SK-N-SH (cell line): ENCODE measurements around the gene CELF2. TPM values are rescaled to one million over a fixed set of nuclear protein-coding genes. Genes with fewer than 3 reads are reported as not detected.

Source experiments
- CTCF ChIA-PET: fragments of 300-600, 350-600 bp; formaldehyde crosslinking; extraction: SDS; loops from one replicate; lab custom pipeline; 2021; lab: Yijun Ruan, JAX
- POLR2A ChIA-PET: fragments of 350-600 bp; sonication (Branson Sonifier 250); formaldehyde crosslinking; extraction: SDS; loops from one replicate; lab custom pipeline; 2020; ENCODE audit warnings: antibody characterized with exemption, inconsistent platforms; lab: Yijun Ruan, JAX
- DNase-seq: peaks from one replicate; pipeline ENCODE4 v3.0.0; 2012
- H2AFZ ChIP-seq: fragments of 200-600 bp; sonication (generic); 2 replicates; pipeline ENCODE4 v1.8.1; 2016; ENCODE audit warnings: antibody characterized with exemption, mild to moderate bottlenecking, low read depth
- H3F3A ChIP-seq: fragments of 200-600 bp; sonication (generic); replicated peaks from 2 replicates; pipeline ENCODE3; 2016; ENCODE audit warnings: antibody characterized with exemption, mild to moderate bottlenecking; ENCODE audit not compliant: insufficient read depth
- H3K27ac ChIP-seq, 2 experiments: fragments of 200-500 bp in 1 of 2; fragments of 200-600 bp in 1 of 2; sonication (Bioruptor generic) in 1 of 2; sonication (generic), shearing (Covaris generic) in 1 of 2; 2 replicates each; pipeline versions ENCODE4 v1.5.1 to v1.6.1; 2014 to 2016; ENCODE audit warnings: low read depth in 2 of 2, inconsistent platforms in 1 of 2, low read length in 1 of 2, mild to moderate bottlenecking in 1 of 2, mixed read lengths in 1 of 2
- H3K27me3 ChIP-seq: fragments of 200-600 bp; sonication (generic), shearing (Covaris generic); 2 replicates; pipeline ENCODE4 v1.6.1; 2016; ENCODE audit warnings: mixed run types; ENCODE audit not compliant: insufficient read depth
- H3K36me3 ChIP-seq, 2 experiments: fragments of 200-500 bp in 1 of 2; fragments of 200-600 bp in 1 of 2; sonication (Bioruptor generic) in 1 of 2; sonication (generic) in 1 of 2; replicated peaks in 1 of 2; 2 replicates each; pipeline versions ENCODE3 to v1.5.1; 2014 to 2016; ENCODE audit warnings: low read length in 1 of 2, mild to moderate bottlenecking in 1 of 2; ENCODE audit not compliant: insufficient read depth in 2 of 2, control insufficient read depth in 1 of 2
- H3K4me1 ChIP-seq, 2 experiments: fragments of 200-500 bp in 1 of 2; fragments of 200-600 bp in 1 of 2; sonication (Bioruptor generic) in 1 of 2; sonication (generic), shearing (Covaris generic) in 1 of 2; 2 replicates each; pipeline versions ENCODE4 v1.5.1 to v1.6.1; 2014 to 2016; ENCODE audit warnings: low read depth in 1 of 2, low read length in 1 of 2, mixed run types in 1 of 2; ENCODE audit not compliant: insufficient read depth in 2 of 2, control insufficient read depth in 1 of 2
- H3K4me2 ChIP-seq: fragments of 200-600 bp; sonication (generic), shearing (Covaris generic); 2 replicates; pipeline ENCODE4 v1.6.1; 2017; ENCODE audit warnings: mixed run types
- H3K4me3 ChIP-seq, 2 experiments: fragments of 200-500 bp in 1 of 2; fragments of 200-600 bp in 1 of 2; sonication (Bioruptor generic) in 1 of 2; sonication (generic), shearing (Covaris generic) in 1 of 2; 2 replicates each; pipeline versions ENCODE4 v1.5.1 to v1.8.1; 2014 to 2016; ENCODE audit warnings: low read depth in 2 of 2, inconsistent platforms in 1 of 2, low read length in 1 of 2, mild to moderate bottlenecking in 1 of 2, mixed read lengths in 1 of 2, moderate library complexity in 1 of 2
- H3K79me2 ChIP-seq: fragments of 200-600 bp; sonication (generic); 2 replicates; pipeline ENCODE4 v1.8.1; 2017; ENCODE audit warnings: mild to moderate bottlenecking; ENCODE audit not compliant: insufficient read depth
- H3K9ac ChIP-seq: fragments of 200-600 bp; sonication (generic); 2 replicates; pipeline ENCODE4 v1.6.1; 2017; ENCODE audit warnings: mixed run types
- H3K9me2 ChIP-seq: fragments of 200-600 bp; sonication (generic); 2 replicates; pipeline ENCODE4 v1.6.1; 2017; ENCODE audit warnings: mixed run types
- H3K9me3 ChIP-seq: fragments of 200-600 bp; sonication (generic); 2 replicates; pipeline ENCODE4 v1.6.1; 2017; ENCODE audit warnings: mixed run types, mild to moderate bottlenecking, moderate library complexity
- H4K20me1 ChIP-seq: fragments of 200-600 bp; sonication (generic); 2 replicates; pipeline ENCODE4 v1.6.1; 2017; ENCODE audit warnings: mild to moderate bottlenecking, mixed run types; ENCODE audit not compliant: insufficient read depth
- CHD2 ChIP-seq: fragments of 150-350 bp; IDR thresholded peaks from 2 replicates; pipeline ENCODE4 v1.6.1; 2018; ENCODE audit warnings: low read length; ENCODE audit not compliant: partially characterized antibody
- ELF1 ChIP-seq: IDR thresholded peaks from 2 replicates; pipeline ENCODE4 v1.4.0; 2012
- GABPA ChIP-seq: IDR thresholded peaks from 2 replicates; pipeline ENCODE4 v1.4.0; 2012; ENCODE audit warnings: low read depth, mild to moderate bottlenecking
- MEF2A ChIP-seq: IDR thresholded peaks from 2 replicates; pipeline ENCODE4 v1.4.0; 2012; ENCODE audit warnings: low read depth, borderline replicate concordance
- MXI1 ChIP-seq: IDR thresholded peaks from 2 replicates; pipeline ENCODE4 v1.6.1; 2012; ENCODE audit warnings: mild to moderate bottlenecking, low read depth, low read length, improper control_type of control experiment
- NFIC ChIP-seq: IDR thresholded peaks from 2 replicates; pipeline ENCODE4 v1.4.0; 2012; ENCODE audit warnings: borderline replicate concordance
- NRF1 ChIP-seq: IDR thresholded peaks from 2 replicates; pipeline ENCODE4 v1.6.1; 2012; ENCODE audit warnings: low read depth, mild to moderate bottlenecking, low read length
- PBX3 ChIP-seq: IDR thresholded peaks from 2 replicates; pipeline ENCODE4; 2012
- RAD21 ChIP-seq: IDR thresholded peaks from 2 replicates; pipeline ENCODE4 v1.6.1; 2012; ENCODE audit warnings: mild to moderate bottlenecking, low read length
- REST ChIP-seq: IDR thresholded peaks from 2 replicates; pipeline ENCODE4 v1.6.1; 2012; ENCODE audit warnings: mild to moderate bottlenecking, low read depth, low read length, moderate library complexity
- RFX5 ChIP-seq: IDR thresholded peaks from 2 replicates; pipeline ENCODE4 v1.6.1; 2012; ENCODE audit warnings: mild to moderate bottlenecking, improper control_type of control experiment, low read length
- RXRA ChIP-seq: IDR thresholded peaks from 2 replicates; pipeline ENCODE4 v1.4.0; 2012; ENCODE audit warnings: low read depth, mild to moderate bottlenecking, borderline replicate concordance
- SIN3A ChIP-seq: IDR thresholded peaks from 2 replicates; pipeline ENCODE4 v1.6.1; 2012; ENCODE audit warnings: low read depth, mild to moderate bottlenecking, low read length, moderate library complexity, borderline replicate concordance
- TCF12 ChIP-seq: IDR thresholded peaks from 2 replicates; pipeline ENCODE4 v1.4.0; 2012
- WGBS: methylation state at CpG from one replicate; pipeline ENCODE4 v1.1.6; 2017; ENCODE audit warnings: low lambda C conversion rate; 5-methylcytosine and 5-hydroxymethylcytosine counted together
- polyA plus RNA-seq, 3 experiments: library from polyadenylated mRNA; depleted of rRNA; stranded (reverse); fragments of >200 nt; gene quantifications; 2 replicates each; pipeline ENCODE4 v1.2.3, GENCODE V29; 2012
- TF ChIP-seq, protein P1 (sequence below): fragments of 200-600 bp; sonication (generic); IDR thresholded peaks from 2 replicates; pipeline ENCODE4 v1.6.1; 2017; ENCODE audit warnings: antibody characterized with exemption, mild to moderate bottlenecking, moderate library complexity

The CELF2 gene
- polyA plus RNA-seq, 1 of the 3 experiments (the other 2 are of a cell fraction): 0.03 TPM

- Histone ChIP-seq H2AFZ (no peak overlapping the region), H4K20me1 (no peaks in the 10 kb centered on the region), H3K36me3 (no peaks in the 10 kb centered on the region)
- POLR2A ChIA-PET: no interaction called here
- no peak for TF ChIP-seq MEF2A
- TF ChIP-seq, protein P1, sequence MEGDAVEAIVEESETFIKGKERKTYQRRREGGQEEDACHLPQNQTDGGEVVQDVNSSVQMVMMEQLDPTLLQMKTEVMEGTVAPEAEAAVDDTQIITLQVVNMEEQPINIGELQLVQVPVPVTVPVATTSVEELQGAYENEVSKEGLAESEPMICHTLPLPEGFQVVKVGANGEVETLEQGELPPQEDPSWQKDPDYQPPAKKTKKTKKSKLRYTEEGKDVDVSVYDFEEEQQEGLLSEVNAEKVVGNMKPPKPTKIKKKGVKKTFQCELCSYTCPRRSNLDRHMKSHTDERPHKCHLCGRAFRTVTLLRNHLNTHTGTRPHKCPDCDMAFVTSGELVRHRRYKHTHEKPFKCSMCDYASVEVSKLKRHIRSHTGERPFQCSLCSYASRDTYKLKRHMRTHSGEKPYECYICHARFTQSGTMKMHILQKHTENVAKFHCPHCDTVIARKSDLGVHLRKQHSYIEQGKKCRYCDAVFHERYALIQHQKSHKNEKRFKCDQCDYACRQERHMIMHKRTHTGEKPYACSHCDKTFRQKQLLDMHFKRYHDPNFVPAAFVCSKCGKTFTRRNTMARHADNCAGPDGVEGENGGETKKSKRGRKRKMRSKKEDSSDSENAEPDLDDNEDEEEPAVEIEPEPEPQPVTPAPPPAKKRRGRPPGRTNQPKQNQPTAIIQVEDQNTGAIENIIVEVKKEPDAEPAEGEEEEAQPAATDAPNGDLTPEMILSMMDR: no peak
- TF ChIP-seq, all 33 proteins: peak for 0
- Histone ChIP-seq H3K27me3 (no peaks in the 10 kb centered on the region), H3K9me3 (no peaks in the 10 kb centered on the region), H3K4me1 (no peaks in the 10 kb centered on the region), H3F3A (no peaks in the 10 kb centered on the region), H3K79me2 (no peaks in the 10 kb centered on the region), H3K9me2 (no peaks in the 10 kb centered on the region), H3K27ac (no peak overlapping the region), H3K9ac (no peak overlapping the region), H3K4me2 (no peak overlapping the region), H3K4me3 (no peak overlapping the region)
- DNase-seq: no peak
- WGBS: 29% methylated on average over 4 of the region's 4 CpGs
- CTCF ChIA-PET: no interaction called here
Observed at GRCh38 chr10:11215471-11215870, 197.8 kb downstream of the CELF2 start.

- H3K4me1 ChIP-seq: no peaks in the 10 kb centered on the region
- CTCF ChIA-PET: no interaction called here
- POLR2A ChIA-PET: no interaction called here
- no peak overlapping the region for H3K9ac ChIP-seq
- no peak for DNase-seq
- no peak overlapping the region for H3K27ac ChIP-seq
- H3F3A ChIP-seq: no peaks in the 10 kb centered on the region
- no peak overlapping the region for H3K4me3 ChIP-seq
- no peaks in the 10 kb centered on the region for H3K27me3 ChIP-seq
- H3K79me2 ChIP-seq: no peaks in the 10 kb centered on the region
- no peak overlapping the region for H2AFZ ChIP-seq
- H3K36me3 ChIP-seq: no peaks in the 10 kb centered on the region
- 25% methylated on average over 3 of the region's 3 CpGs for WGBS
- H3K4me2 ChIP-seq: no peak overlapping the region
- no peaks in the 10 kb centered on the region for H4K20me1 ChIP-seq
- H3K9me3 ChIP-seq: no peaks in the 10 kb centered on the region
- TF ChIP-seq SIN3A (no peak), MXI1 (no peak), REST (no peak)
- no peaks in the 10 kb centered on the region for H3K9me2 ChIP-seq
Observed at GRCh38 chr10:11217521-11217920, 199.8 kb downstream of the CELF2 start.

- Histone ChIP-seq H3F3A (no peaks in the 10 kb centered on the region), H3K4me1 (no peaks in the 10 kb centered on the region), H3K36me3 (no peaks in the 10 kb centered on the region), H3K9me2 (no peaks in the 10 kb centered on the region), H3K79me2 (no peaks in the 10 kb centered on the region), H3K9ac (no peak overlapping the region), H3K4me3 (no peak overlapping the region), H3K27ac (no peak overlapping the region), H3K9me3 (no peaks in the 10 kb centered on the region), H3K27me3 (no peaks in the 10 kb centered on the region), H3K4me2 (no peak overlapping the region), H4K20me1 (no peaks in the 10 kb centered on the region), H2AFZ (no peak overlapping the region)
- POLR2A ChIA-PET: no interaction called here
- 16% methylated on average over 5 of the region's 5 CpGs for WGBS
- CTCF ChIA-PET: no interaction called here
- DNase-seq: no peak
- TF ChIP-seq NFIC: no peak
- TF ChIP-seq RAD21: no peak
- TF ChIP-seq, protein P1: no peak
- TF ChIP-seq NRF1: no peak
- TF ChIP-seq GABPA: no peak
- TF ChIP-seq RFX5: no peak
- no peak for TF ChIP-seq PBX3
- no peak for TF ChIP-seq RXRA
- TF ChIP-seq CHD2: no peak
- no peak for TF ChIP-seq MXI1
- TF ChIP-seq ELF1: no peak
- TF ChIP-seq TCF12: no peak
Observed at GRCh38 chr10:11218395-11218794, 200.7 kb downstream of the CELF2 start.
